Liver (tissue), 3 donors: ENCODE results near the gene CDC16.

Source experiments
- TAF1 ChIP-seq: conservative IDR thresholded peaks from 2 replicates; pipeline ENCODE4 v1.6.1; 2016; ENCODE audit warnings: antibody characterized with exemption, mild to moderate bottlenecking
- YY1 ChIP-seq: IDR thresholded peaks from 2 replicates; pipeline ENCODE4 v1.6.1; 2016; ENCODE audit warnings: antibody characterized with exemption, mild to moderate bottlenecking
- TF ChIP-seq, protein P1 (sequence below): fragments of 150-350 bp; IDR thresholded peaks from 2 replicates; pipeline ENCODE4 v1.5.1; 2017; ENCODE audit warnings: improper control_type of control experiment, low read depth, low read length; ENCODE audit not compliant: missing input control
- donor health status: healthy.
- donor health status: healthy.

DNA sequence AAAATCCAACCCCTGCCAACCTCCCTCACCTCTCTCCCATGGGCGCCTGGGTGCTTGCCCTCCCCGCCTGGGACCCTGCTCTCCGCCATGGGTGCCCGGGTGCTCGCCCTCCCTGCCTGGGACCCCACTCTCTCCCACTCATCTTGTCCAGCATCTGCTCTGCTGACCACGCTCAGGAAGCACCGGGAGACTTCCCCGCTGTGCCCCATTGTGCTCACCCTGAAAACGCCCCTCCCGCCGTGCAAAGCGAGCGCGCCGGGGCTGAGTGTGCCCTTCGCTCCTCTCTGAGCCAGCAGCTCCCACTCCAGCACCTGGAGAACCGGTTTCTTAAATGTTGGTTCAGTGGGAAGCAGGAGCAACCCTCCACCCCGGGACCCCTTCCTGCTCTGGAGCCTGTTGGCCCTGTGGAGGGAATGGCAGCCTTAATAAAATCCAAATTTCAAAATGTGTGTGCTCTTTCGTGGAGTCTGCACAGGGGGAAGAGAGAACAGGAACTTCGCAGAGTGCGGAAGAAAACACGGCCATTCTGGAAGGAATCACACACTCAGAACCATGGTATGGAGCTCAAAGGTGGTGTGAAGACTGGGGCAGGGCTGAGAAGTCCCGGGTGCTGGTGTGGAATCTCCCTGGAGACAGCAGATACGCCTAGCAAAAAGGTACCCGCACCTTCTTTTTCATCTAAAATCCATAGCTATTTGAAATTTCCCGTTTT, 23.1 kb upstream of the CDC16 start:
- TF ChIP-seq, protein P1, sequence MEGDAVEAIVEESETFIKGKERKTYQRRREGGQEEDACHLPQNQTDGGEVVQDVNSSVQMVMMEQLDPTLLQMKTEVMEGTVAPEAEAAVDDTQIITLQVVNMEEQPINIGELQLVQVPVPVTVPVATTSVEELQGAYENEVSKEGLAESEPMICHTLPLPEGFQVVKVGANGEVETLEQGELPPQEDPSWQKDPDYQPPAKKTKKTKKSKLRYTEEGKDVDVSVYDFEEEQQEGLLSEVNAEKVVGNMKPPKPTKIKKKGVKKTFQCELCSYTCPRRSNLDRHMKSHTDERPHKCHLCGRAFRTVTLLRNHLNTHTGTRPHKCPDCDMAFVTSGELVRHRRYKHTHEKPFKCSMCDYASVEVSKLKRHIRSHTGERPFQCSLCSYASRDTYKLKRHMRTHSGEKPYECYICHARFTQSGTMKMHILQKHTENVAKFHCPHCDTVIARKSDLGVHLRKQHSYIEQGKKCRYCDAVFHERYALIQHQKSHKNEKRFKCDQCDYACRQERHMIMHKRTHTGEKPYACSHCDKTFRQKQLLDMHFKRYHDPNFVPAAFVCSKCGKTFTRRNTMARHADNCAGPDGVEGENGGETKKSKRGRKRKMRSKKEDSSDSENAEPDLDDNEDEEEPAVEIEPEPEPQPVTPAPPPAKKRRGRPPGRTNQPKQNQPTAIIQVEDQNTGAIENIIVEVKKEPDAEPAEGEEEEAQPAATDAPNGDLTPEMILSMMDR, result no peak
- TF ChIP-seq YY1, result no peak
- no peak for TF ChIP-seq TAF1
